ENCODE results near the gene MLEC.

DNA sequence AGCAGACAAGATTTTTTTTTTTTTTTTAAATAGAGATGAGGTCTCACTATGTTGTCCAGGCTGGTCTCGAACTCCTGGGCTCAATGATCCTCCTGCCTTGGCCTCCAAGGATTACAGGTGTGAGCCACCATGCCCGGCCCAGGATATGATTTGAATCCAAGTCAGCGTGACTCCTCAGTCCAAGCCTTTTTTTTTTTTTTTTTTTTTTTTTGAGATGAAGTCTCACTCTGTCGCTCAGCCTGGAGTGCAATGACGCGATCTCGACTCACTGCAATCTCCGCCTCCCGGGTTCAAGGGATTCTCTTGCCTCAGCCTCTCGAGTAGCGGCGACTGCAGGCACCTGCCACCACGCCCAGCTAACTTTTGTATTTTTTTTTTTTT is 39.6 kb upstream of the MLEC start:
- TF ChIP-seq POLR2A (IDR thresholded peaks at IDR 0.05; ENCODE audit: low read depth, low read length) (no peak), POLR2AphosphoS5 (IDR thresholded peaks at IDR 0.05; ENCODE audit: low read depth, low read length) (no peak), TAF1 (IDR thresholded peaks at IDR 0.05; ENCODE audit: low read depth, low read length) (no peak), POU2F2 (IDR thresholded peaks at IDR 0.05; ENCODE audit: low read depth, low read length) (no peak)
